Fibroblast of villous mesenchyme (primary cell): Measurements from ENCODE around the gene GLIS1. TPM values are rescaled to one million over a fixed set of nuclear protein-coding genes. Genes with fewer than 3 reads are reported as not detected.
A peak's percentile ranks its signal among the peaks of the same experiment; 100 is the strongest.

Experiments
- DNase-seq: peaks from one replicate; pipeline ENCODE4 v3.0.0-alpha.2; 2010; ENCODE audit warnings: low read depth
- H3K4me3 ChIP-seq: 2 replicates; pipeline ENCODE4 v1.5.1; 2011; ENCODE audit warnings: low read depth, mild to moderate bottlenecking, low read length
- total RNA-seq: library from RNA; depleted of rRNA; stranded (reverse); fragments of >200 nt; gene quantifications from 2 replicates; pipeline ENCODE4 v1.2.3, GENCODE V29; 2012
- TF ChIP-seq, protein P1 (sequence below): IDR thresholded peaks from 2 replicates; pipeline ENCODE4 v1.5.1; 2012; ENCODE audit warnings: low read depth, mild to moderate bottlenecking, low read length; ENCODE audit not compliant: insufficient read depth

Gene GLIS1
- total RNA-seq, 1 donor = 0.43 TPM

DNA sequence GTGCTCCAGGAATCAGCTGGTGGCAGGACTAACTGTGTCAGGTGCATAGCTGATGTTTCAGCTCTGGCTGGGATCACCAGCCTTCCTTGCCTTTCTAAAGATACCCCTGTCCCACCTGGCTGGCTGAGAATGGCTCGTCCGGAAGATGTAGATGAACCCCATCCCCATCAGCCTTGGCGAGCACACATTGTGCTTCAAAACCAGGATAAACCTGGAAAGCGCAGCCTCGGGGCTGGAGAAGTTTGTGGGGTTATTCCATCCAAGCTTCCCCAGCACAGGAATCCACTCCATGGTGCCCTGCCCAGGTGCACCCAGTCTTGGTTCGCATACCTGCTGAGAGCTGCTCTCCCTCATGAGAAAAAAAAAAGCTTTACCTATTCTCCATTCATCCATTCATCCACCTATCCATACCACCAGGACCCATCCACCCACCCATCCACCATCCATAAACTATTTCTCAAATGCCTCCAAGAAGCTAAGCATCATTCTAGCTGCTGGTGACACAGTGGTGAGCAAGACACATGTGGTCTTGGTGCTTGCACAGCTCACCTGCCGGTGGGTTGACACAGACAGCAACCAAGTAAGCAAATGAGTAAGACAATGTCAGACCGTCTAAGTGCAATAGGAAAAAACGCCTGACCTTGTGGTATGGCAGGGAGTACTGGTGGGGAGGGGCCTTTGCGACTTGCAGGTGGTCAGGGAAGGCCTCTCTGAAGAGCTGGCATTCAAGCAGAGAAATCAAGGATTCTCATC is 185.8 kb downstream of the GLIS1 start:
- TF ChIP-seq, protein P1, sequence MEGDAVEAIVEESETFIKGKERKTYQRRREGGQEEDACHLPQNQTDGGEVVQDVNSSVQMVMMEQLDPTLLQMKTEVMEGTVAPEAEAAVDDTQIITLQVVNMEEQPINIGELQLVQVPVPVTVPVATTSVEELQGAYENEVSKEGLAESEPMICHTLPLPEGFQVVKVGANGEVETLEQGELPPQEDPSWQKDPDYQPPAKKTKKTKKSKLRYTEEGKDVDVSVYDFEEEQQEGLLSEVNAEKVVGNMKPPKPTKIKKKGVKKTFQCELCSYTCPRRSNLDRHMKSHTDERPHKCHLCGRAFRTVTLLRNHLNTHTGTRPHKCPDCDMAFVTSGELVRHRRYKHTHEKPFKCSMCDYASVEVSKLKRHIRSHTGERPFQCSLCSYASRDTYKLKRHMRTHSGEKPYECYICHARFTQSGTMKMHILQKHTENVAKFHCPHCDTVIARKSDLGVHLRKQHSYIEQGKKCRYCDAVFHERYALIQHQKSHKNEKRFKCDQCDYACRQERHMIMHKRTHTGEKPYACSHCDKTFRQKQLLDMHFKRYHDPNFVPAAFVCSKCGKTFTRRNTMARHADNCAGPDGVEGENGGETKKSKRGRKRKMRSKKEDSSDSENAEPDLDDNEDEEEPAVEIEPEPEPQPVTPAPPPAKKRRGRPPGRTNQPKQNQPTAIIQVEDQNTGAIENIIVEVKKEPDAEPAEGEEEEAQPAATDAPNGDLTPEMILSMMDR = no peak
- no peak overlapping the region for H3K4me3 ChIP-seq
- no peak for DNase-seq

DNA sequence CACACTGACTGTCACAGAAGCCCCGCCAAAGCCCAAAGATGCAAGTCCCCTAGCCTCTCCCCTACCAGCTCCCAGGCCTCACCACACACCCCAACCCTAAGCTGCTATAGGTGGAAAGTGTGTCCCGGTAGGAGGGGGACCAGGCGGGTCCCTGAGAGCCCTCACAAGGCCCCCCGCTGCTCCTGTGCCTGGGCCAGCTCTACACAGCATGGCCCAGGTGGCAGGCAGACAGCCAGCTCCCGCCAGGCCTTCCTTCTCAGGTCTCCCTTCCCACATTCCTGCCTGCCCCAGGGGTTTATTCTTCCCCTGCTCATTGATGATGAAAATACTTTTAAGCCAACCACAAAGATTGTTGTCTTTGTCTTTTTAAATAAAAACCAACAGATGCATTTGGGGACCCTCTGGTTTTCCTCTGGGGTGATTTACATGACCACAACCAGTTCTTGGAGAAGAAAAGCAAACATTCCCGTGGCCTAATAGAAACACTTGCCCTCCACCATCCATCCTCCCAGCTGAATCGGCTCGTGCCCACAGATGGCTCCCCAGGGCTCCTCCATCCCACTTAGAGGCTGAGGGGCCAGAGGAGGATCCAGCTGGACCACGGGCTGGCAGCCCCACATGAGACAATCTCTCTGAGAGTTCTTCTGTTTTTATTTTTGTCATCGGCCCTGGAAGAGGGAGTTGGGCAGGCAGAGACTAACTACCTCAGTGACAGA is 186.7 kb downstream of the GLIS1 start:
- TF ChIP-seq, protein P1 = no peak
- H3K4me3 ChIP-seq = no peak overlapping the region
- no peak for DNase-seq

DNA sequence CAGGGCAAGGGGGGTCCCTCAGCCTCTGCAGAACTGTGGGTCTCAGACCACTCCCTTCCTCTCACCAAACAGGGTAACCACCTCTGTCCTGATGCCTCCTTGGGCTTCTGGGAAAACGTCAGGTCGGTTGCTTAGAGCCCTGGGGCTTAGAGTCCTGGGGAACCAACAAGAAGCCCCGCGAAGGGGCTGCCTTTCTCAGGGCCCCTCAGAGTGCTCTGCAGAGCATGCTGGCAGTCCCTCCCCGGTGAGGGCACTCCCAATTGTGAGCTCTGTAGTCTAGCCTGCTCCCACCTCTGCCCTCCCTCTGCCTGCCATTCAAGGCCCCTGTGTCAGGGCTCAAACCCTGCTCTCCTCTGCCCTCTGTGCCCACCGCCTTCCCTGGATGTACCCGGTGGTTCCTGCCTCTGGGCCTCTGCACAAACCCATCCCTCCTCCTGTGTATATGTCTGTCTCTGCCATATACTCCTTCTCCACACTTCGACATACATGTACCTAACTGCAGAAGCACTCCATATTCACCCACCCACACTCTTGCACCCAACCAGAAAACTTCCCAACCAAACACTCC is 187.5 kb downstream of the GLIS1 start:
- H3K4me3 ChIP-seq = no peak overlapping the region
- TF ChIP-seq, protein P1 = no peak

DNA sequence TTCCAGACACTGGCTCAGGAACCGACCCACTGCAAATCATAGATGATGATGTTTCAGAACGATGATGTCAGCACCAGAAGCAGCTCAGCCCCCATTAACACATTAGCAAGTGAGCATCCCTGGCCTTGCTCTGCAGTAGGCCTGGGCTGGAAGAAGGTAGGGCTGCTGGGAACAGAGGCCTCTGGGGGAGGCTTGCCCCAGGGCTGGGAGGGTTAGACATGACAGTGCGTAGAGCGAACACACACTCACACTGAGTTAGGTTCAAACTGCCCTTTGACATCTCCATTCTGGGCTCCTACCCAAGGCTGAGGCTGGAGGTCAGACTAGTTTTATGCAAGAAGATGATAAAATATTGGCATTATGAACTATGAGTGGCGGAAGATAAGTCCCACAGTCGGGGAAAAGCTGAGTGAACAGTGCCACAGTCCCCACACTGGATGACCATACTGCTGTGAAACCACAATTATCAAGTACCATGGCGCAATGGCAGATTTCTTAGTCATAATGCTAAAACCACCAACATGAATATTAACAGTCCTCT is 188.7 kb downstream of the GLIS1 start:
- DNase-seq = peak; percentile 61
- no peak overlapping the region for H3K4me3 ChIP-seq
- TF ChIP-seq, protein P1 = no peak

More for the DNA sequence above, 187.5 kb downstream of the GLIS1 start:
- no peak for DNase-seq

DNA sequence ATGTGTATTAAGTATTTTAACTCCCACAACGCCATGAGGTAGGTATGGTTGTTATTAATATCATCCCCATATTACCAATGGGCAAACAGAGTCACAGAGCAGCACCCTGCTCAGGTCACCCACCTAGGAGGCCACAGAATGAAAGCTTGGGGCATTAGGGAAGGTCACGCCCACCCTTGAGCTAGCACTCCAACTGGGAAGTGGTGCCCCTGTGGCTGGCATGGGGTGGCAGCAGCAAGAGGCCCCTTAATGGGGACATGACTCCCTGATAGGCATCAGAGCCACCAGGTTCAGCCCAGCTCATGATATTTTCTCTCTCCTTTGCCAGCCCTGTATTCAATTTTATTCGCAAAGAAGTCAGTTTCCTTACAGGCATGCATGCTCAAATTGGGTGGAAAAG is 189.2 kb downstream of the GLIS1 start:
- no peak overlapping the region for H3K4me3 ChIP-seq
- TF ChIP-seq, protein P1 = no peak
- no peak for DNase-seq

DNA sequence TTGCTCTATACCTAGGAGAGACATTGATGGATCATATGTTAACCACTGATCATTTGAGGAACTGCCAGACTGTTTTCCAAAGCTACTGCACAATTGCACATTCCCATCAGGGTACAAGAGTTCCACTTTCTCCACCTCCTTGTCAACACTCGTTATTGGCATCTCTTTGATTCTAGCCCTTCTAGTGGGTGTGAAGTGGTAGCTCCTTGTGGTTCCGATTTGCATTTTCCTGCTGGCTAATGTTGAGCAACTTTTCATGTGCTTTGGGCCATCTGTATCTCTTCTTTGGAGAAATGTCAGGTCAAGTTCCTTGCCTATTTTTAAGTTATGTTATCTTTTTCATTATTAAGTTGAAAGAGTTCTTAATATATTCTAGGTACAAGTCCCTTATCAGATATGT is 189.7 kb downstream of the GLIS1 start:
- TF ChIP-seq, protein P1 = no peak
- no peak overlapping the region for H3K4me3 ChIP-seq
- DNase-seq = peak; percentile 59
